HFFc6 (cell line): ENCODE measurements around the gene ZNF727. TPM values are rescaled to one million over a fixed set of nuclear protein-coding genes. Genes with fewer than 3 reads are reported as not detected.
"Not testable (repeated sequence)": the region's sequence is repeated elsewhere in the genome, so short reads cannot be mapped to it uniquely, and the experiment has no call there.

ENCODE experiments used
- DNase-seq: peaks from one replicate; pipeline ENCODE4 v3.0.0-alpha.2; 2018
- H3K27ac Mint-ChIP-seq: 2 replicates; pipeline ENCODE4 v1.8.0; 2020; ENCODE audit warnings: mild to moderate bottlenecking, mixed read lengths
- H3K27me3 Mint-ChIP-seq: 2 replicates; pipeline ENCODE4 v1.8.0; 2021; ENCODE audit warnings: mild to moderate bottlenecking, moderate library complexity, mixed read lengths; ENCODE audit not compliant: insufficient read depth
- H3K36me3 Mint-ChIP-seq: 2 replicates; pipeline ENCODE4 v1.8.0; 2021; ENCODE audit warnings: low read depth, mixed read lengths
- H3K4me1 Mint-ChIP-seq: 2 replicates; pipeline ENCODE4 v1.8.0; 2020; ENCODE audit warnings: low read depth, mixed read lengths
- H3K4me3 Mint-ChIP-seq: 2 replicates; pipeline ENCODE4 v1.8.0; 2020; ENCODE audit warnings: mild to moderate bottlenecking, moderate library complexity, mixed read lengths
- H3K9me3 Mint-ChIP-seq: 2 replicates; pipeline ENCODE4 v1.8.0; 2020; ENCODE audit warnings: mild to moderate bottlenecking, mixed read lengths
- CTCF ChIP-seq: fragments of 200-600 bp; sonication (generic); IDR thresholded peaks from 2 replicates; pipeline ENCODE4 v1.5.0; 2021; ENCODE audit warnings: antibody characterized with exemption, mild to moderate bottlenecking
- total RNA-seq, 6 experiments: library from RNA; stranded (reverse); fragmentation: NEBNext Ultra II Directional; extraction: Animal tissue kit (Norgen Biotek cat#: 25700); gene quantifications; 2 replicates in 1 of 6; 3 replicates in 5 of 6; pipeline ENCODE4 v1.2.3, GENCODE V29; 2021

The ZNF727 gene
- total RNA-seq, 6 experiments from 2014 or later = 0.14 TPM; not detected in 4

GRCh38 chr7:64078699-64078994 lies 33.4 kb downstream of the ZNF727 start:
- H3K27ac Mint-ChIP-seq = no peak overlapping the region
- H3K36me3 Mint-ChIP-seq = peaks cover 39% of the 10 kb centered on the region
- no peak for DNase-seq
- no peaks in the 10 kb centered on the region for H3K4me1 Mint-ChIP-seq
- no peak for TF ChIP-seq CTCF
- no peaks in the 10 kb centered on the region for H3K27me3 Mint-ChIP-seq
- no peak overlapping the region for H3K4me3 Mint-ChIP-seq
- H3K9me3 Mint-ChIP-seq = peaks cover 93% of the 10 kb centered on the region

GRCh38 chr7:64087501-64087900 lies 42.3 kb downstream of the ZNF727 start:
- Mint-ChIP-seq H3K9me3 (peaks cover 80% of the 10 kb centered on the region), H3K27me3 (no peaks in the 10 kb centered on the region), H3K4me1 (no peaks in the 10 kb centered on the region), H3K4me3 (no peak overlapping the region), H3K27ac (no peak overlapping the region), H3K36me3 (peaks cover 10% of the 10 kb centered on the region)
- TF ChIP-seq CTCF = no peak
- DNase-seq = no peak

- not testable (repeated sequence) for H3K27me3 Mint-ChIP-seq, H3K4me1 Mint-ChIP-seq
- H3K9me3 Mint-ChIP-seq = peaks cover 79% of the 10 kb centered on the region
These were observed 43.6 kb downstream of the ZNF727 start for GRCh38 chr7:64088863-64089262.

More at GRCh38 chr7:64088863-64089262, 43.6 kb downstream of the ZNF727 start:
- H3K36me3 Mint-ChIP-seq = peaks cover 13% of the 10 kb centered on the region
- not testable (repeated sequence) for DNase-seq, H3K4me3 Mint-ChIP-seq, H3K27ac Mint-ChIP-seq

Other genes starting within 250 kb of the ZNF727 start
- gene ZNF722, start 46.6 kb upstream of the ZNF727 start, total RNA-seq = not detected
- gene ZNF735, start 161.8 kb downstream of the ZNF727 start, total RNA-seq = not detected
- not detected for gene ZNF679, start 183.0 kb downstream of the ZNF727 start, total RNA-seq